HG02610 (cell line): Measurements from ENCODE around the gene OGFOD2.
"Not testable (repeated sequence)": the region's sequence is repeated elsewhere in the genome, so short reads cannot be mapped to it uniquely, and the experiment has no call there.

Source experiments
- ATAC-seq: cut with Tn5 transposase; IDR thresholded peaks from one replicate; pipeline ENCODE4 v1.9.1; 2021; ENCODE audit warnings: mild to moderate bottlenecking, moderate library complexity; ENCODE audit not compliant: unreplicated experiment

The OGFOD2 gene

DNA sequence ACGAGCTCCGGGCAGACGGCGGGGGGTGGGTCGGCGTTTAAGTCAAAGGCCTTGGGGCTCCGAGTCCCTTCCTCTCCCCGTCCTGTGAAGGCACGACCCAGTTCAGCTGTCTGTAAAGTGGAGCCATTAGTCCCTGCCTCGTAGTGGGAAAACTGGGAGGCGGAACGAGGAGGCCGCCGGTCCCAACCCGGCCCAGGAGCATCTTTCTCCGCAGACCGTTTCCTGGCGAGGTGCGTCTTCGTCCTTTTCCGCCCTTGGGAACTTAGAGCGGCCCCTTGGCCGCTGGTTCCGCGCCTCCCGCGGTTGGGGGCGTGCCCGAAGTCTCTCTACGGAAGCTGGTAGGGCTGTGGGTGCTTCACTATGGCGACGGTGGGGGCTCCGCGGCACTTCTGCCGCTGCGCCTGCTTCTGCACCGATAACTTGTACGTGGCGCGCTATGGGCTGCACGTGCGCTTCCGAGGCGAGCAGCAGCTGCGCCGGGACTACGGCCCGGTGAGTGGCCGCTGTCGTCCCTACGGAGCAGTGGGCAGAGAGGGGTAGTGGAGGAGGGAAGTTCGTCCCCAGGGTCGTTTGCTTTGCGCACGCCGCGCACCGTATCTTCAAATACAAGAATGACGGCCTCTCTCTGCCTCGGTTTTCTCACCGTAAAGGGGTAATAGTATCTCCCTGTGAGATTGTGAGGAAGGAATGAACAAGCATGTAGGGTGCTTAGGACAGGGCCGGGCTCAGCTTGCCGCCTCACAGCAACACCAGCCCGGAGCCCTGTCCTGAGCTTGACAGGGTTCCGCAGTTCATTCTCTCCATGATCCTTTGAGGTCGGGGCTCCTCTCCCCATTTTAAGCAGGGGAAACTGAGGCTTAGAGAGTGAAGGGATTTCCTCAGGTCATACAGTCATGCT lies at the start of gene OGFOD2:
Gene OGFOD2 (plus strand): TSS at position 353 of the 898 bp plus-strand sequence. CDS start 8 bp downstream, at position 361.
- ATAC-seq, result peak; percentile 71

- no peak for ATAC-seq
These were observed 47.2 kb upstream of the OGFOD2 start for GRCh38 chr12:122927756-122928403.

GRCh38 chr12:122928404-122929147 lies 46.5 kb upstream of the OGFOD2 start:
- no peak for ATAC-seq

GRCh38 chr12:122929148-122929538 lies 45.9 kb upstream of the OGFOD2 start:
- no peak for ATAC-seq

- no peak for ATAC-seq
These were observed 45.2 kb upstream of the OGFOD2 start for GRCh38 chr12:122929812-122930211.

GRCh38 chr12:122932207-122932606 lies 42.8 kb upstream of the OGFOD2 start:
- no peak for ATAC-seq

GRCh38 chr12:122934722-122935121 lies 40.3 kb upstream of the OGFOD2 start:
- no peak for ATAC-seq

DNA sequence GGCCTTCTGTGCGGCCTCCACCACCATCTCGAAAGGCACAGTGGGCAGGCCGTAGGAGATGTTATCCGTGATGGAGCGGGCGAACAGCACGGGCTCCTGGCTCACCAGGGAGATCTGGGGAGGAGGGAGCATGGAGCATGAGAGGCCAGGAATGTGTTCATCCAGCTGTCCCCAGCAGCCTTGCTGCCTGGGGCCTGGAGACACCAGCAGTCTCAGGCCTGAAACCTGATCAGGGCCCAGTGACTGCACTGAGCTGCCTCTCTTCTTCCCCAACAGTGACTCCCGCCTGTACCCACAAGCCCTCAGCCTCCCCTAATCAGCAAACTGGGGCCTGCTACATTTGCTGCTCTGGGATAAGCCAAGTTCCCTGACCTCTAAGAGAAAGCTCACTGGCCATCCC lies 39.7 kb upstream of the OGFOD2 start:
- no peak for ATAC-seq

- ATAC-seq, result peak; percentile 45
These were observed 37.4 kb upstream of the OGFOD2 start for GRCh38 chr12:122937622-122938091.

- no peak for ATAC-seq
These were observed 35.9 kb upstream of the OGFOD2 start for GRCh38 chr12:122939125-122939524.

DNA sequence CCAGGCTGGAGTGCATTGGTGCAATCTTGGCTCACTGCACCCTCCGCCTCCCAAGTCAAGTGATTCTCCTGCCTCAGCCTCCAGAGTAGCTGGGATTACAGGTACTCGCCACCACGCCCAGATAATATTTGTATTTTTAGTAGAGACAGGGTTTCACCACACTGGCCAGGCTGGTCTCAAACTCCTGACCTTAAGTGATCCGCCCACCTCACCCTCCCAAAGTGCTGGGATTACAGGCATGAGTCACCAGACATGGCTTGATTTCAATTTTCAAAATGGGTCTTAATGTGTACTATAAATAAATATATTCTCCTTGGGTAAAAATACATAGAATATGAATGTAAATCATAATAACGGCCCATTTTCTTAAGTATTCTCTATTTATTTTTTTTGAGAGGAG lies 33.7 kb upstream of the OGFOD2 start:
- not testable (repeated sequence) for ATAC-seq

GRCh38 chr12:122942637-122943036 lies 32.4 kb upstream of the OGFOD2 start:
- ATAC-seq, result no peak

GRCh38 chr12:122943196-122943595 lies 31.8 kb upstream of the OGFOD2 start:
- no peak for ATAC-seq

DNA sequence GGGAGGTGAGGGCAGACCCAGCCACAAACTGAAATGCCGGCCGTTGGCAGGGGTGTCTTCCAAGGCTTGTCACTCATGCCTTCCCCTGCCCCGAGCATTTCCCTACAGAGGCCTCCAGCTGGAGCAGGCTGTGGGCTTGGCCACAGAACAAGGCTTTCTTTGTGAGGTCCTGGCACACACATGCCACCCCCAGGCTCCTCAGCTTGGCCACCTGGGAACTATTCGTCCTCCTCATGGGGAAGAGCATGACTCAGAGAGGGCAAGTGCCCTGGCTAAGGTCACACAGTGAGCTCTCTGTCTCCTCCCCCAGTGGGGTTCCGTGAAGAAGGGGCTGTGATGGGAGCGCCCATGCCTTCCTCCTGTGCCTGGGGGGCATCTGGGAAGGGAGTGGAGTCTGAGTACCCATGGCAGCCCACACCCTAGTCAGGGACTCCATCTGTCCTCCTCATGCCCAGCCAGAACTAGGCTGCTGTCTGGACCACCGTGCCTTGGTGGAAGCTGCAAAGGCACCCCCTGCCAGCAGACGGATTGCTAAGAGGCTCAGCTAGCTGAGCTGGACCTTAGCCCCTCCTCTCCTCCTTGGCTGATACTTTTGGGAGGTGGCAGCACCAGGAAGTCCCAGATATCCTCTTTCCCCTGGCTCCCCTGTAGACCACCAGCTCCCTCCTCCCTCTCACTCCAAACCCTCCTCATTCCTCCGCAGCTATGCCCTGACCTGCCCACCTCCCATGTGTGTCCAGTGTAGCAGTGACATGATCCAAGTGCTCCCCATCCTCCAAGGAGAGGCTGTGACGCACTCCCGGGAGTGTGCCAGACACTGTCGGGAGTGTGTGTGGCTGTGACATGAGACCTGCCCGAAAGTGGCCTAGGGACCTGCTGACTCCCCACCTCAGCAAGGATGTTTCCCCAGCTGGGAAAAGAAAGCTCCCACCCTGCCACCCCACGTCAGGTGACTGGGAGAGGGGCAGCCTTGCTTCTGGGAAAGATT lies 30.1 kb upstream of the OGFOD2 start:
- no peak for ATAC-seq

- peak; percentile 88 for ATAC-seq
These were observed 28.2 kb upstream of the OGFOD2 start for GRCh38 chr12:122946690-122947341.

DNA sequence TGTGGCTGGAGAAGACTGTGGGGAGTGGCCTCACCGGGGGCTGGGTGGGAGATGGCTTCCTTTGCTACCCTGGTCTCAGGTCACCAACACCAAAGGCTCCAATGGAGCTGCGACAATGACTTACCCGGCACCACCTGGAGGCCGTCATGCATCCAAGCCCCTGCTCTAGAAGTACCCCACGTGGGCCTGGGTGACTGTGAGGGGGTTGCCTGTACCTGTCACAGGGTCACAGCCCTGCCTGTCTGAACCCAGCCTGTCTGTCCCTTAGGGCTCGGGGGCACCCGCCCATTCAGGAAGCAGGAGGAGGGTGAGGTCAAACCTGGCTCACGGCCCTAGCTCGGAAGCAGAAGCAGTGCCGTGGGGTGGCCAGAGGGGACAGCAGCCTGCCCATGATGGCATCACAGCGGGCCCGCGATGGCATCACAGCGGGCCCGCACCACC lies 27.7 kb upstream of the OGFOD2 start:
- no peak for ATAC-seq

- no peak for ATAC-seq
These were observed 26.4 kb upstream of the OGFOD2 start for GRCh38 chr12:122948605-122949004.

GRCh38 chr12:122949405-122949804 lies 25.6 kb upstream of the OGFOD2 start:
- no peak for ATAC-seq

DNA sequence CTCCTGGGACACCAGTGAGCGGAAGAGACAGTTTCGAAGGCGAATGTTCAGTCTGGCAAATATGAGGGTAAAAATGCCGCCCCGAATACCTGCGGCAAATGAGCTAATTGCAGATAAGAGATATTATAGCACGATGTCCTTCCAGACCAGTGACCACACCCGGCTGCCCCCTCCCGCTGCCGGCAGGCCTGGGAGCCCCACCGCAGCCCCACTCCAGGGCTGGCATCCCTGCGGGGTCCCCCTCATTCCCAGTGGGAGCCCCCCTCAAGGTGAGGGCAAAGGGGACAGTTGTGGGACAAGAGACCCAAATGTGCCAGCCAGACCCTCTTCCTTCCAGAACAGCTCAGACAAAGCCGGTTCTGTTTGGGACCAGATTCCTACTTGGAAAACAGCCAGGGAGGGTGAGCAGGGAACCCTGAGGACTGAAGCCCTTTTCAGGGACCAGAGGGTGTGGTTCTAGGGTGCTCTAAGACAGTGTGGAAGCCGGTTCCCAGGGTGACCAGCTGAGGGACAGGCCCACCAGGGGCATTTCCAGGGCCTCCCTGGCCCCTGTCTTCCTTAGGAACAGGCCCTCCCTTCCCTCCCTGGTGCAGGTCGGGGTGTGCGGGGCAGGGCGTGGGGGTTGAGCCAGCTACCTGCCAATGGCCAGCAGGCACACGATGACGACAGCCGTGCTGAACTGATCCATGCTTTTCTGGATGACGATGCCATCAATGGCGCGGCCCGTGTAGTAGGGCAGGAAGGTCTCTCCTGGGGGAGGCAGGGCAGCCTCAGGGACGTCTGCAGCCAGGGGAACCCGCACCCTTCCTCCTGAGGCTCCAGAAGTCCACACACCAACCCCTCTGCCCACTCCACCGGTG lies 25.0 kb upstream of the OGFOD2 start:
- no peak for ATAC-seq
